ENCODE results near the gene P2RX6.
"Not testable (repeated sequence)": the region's sequence is repeated elsewhere in the genome, so short reads cannot be mapped to it uniquely, and the experiment has no call there.

Gene P2RX6

DNA sequence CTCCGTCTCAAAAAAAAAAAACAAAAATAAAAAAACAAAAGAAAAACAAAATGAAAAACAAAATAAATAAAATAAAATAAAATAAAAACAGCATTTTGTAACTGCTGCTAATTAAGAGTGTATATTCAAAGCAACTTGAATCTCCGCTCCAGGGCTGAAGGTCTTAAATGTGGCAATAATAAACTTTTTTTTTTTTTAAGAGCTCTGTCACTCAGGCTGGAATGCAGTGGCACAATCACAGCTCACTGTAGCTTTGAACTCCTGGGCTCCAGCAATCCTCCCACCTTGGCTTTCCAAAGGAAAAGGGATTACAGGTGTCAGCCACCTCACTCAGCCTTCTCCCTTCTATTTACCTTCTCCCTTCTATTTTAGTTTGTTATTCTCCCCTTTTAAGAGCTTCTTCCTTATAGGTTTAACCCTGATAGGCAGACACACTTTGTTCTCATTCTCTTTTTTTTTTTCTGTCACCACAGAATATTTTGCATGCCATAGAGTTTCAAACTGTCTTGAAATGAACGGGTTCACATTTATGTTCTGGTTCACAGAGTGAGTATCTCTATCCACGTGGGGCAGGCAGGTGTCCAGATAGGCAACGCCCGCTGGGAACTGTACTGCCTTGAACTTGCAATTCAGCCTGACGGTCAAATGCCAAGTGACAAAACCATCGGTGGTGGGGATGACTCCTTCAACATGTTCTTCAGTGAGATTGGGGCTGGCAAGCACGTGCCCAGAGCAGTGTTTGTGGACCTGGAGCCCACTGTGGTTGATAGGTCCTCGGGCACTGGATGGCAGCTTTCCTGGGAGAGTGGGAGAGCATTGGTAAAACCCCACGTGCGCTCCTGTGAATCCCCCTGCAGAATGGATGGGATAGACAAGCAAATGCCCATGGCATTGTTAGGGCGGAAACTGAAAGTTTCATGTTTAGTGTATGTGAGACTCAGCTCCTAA, 50.2 kb downstream of the P2RX6 start:
- no peak for FAIRE-seq
- no peak for DNase-seq (ENCODE audit: insufficient read length, low spot score)
- no peak for TF ChIP-seq PAX5 (IDR thresholded peaks at IDR 0.05; ENCODE audit: insufficient read depth, low read length, severe bottlenecking)
- TF ChIP-seq POU2F2 (IDR thresholded peaks at IDR 0.05; ENCODE audit: low read depth, low read length): no peak
- TF ChIP-seq SPI1 (IDR thresholded peaks at IDR 0.05; ENCODE audit: low read depth, low read length): no peak
- no peak for TF ChIP-seq TAF1 (IDR thresholded peaks at IDR 0.05; ENCODE audit: low read depth, low read length)
- no peak for TF ChIP-seq POLR2A (IDR thresholded peaks at IDR 0.05; ENCODE audit: low read depth, low read length)
- TF ChIP-seq POLR2AphosphoS5 (IDR thresholded peaks at IDR 0.05; ENCODE audit: low read depth, low read length): no peak

DNA sequence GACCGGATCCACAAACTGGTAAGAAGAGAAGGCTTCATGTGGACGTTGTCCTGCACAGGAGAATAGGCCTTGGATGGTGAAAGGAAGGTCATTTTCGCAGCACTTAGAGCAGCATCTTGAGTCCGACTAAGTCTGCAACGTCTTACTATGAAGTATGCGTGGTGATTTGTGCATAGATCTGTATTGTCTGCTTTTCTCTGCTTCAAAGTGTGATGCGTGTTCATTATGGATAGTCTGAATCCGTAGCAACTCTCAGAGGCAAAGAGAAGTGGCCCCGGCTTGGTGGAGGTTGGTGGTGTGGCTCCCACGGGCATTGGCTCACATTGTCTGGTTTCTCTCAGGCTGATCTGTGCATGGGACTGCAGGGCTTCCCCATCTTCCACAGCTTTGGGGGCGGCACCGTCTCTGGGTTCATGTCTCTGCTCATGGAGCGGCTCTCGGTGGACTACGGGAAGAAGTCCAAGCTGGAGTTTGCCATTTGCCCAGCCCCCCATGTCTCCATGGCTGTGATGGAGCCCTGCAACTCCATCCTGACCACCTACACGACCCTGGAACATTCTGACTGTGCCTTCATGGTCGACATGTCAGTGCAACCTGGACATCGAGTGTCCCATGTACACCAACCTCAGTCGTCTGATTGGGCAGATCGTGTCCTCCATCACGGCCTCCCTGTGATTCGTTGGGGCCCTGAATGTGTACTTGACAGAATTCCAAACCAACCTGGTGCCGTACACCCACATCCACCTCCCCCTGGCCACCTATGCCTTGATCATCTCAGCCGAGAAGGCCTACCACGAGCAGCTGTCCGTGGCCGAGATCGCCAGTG, 52.3 kb downstream of the P2RX6 start:
- FAIRE-seq: no peak
- DNase-seq (ENCODE audit: insufficient read length, low spot score): no peak
- TF ChIP-seq POU2F2 (IDR thresholded peaks at IDR 0.05; ENCODE audit: low read depth, low read length): no peak
- TF ChIP-seq PAX5 (IDR thresholded peaks at IDR 0.05; ENCODE audit: insufficient read depth, low read length, severe bottlenecking): no peak
- no peak for TF ChIP-seq POLR2AphosphoS5 (IDR thresholded peaks at IDR 0.05; ENCODE audit: low read depth, low read length)
- TF ChIP-seq POLR2A (IDR thresholded peaks at IDR 0.05; ENCODE audit: low read depth, low read length): no peak
- TF ChIP-seq TAF1 (IDR thresholded peaks at IDR 0.05; ENCODE audit: low read depth, low read length): no peak
- TF ChIP-seq SPI1 (IDR thresholded peaks at IDR 0.05; ENCODE audit: low read depth, low read length): no peak

DNA sequence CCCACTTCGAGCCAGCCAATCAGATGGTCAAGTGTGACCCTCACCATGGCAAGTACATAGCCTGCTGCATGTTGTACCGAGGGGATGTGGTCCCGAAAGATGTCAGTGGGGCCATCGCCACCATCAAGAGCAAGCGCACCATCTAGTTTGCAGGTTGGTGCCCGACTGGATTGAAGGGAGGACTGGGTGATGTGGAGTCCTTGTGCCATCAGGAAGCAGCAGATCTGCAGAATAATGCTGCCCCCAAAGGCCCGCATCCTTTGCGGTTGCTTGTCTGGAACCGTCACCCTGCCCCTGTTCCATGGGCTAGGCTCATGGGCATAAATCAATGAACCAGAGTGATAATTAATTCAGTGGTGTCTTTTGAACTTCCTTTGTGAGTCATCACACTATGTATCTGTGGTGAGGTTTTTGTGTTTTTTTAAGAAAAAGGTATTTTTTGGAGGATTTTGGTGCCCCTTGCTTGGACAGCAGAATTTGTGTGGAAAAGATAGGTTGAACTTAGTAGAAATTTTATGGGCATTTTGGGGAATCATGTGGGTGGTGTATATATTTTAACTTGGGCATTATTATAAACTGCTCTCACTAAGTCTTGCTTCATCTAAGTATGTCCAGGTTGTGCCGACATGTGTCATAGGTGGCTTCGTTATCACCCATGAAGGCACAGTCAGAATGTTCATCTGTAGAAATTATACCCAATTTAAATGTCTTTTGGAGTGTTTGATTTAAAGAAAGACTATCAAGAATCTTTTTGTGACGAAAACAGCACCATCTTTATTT, 53.1 kb downstream of the P2RX6 start:
- DNase-seq (ENCODE audit: insufficient read length, low spot score) (no peak), FAIRE-seq (no peak)
- TF ChIP-seq PAX5 (IDR thresholded peaks at IDR 0.05; ENCODE audit: insufficient read depth, low read length, severe bottlenecking) (no peak), POLR2AphosphoS5 (IDR thresholded peaks at IDR 0.05; ENCODE audit: low read depth, low read length) (no peak)

- FAIRE-seq: no peak
- no peak for DNase-seq (ENCODE audit: insufficient read length, low spot score)
- TF ChIP-seq POU2F2 (IDR thresholded peaks at IDR 0.05; ENCODE audit: low read depth, low read length) (no peak), PAX5 (IDR thresholded peaks at IDR 0.05; ENCODE audit: insufficient read depth, low read length, severe bottlenecking) (no peak), POLR2AphosphoS5 (IDR thresholded peaks at IDR 0.05; ENCODE audit: low read depth, low read length) (no peak), TAF1 (IDR thresholded peaks at IDR 0.05; ENCODE audit: low read depth, low read length) (no peak), SPI1 (IDR thresholded peaks at IDR 0.05; ENCODE audit: low read depth, low read length) (no peak), POLR2A (IDR thresholded peaks at IDR 0.05; ENCODE audit: low read depth, low read length) (no peak)
Measured at GRCh38 chr22:21068681-21069276, 53.8 kb downstream of the P2RX6 start.

- DNase-seq (ENCODE audit: insufficient read length, low spot score) (no peak), FAIRE-seq (no peak)
- no peak for TF ChIP-seq TAF1 (IDR thresholded peaks at IDR 0.05; ENCODE audit: low read depth, low read length)
- no peak for TF ChIP-seq POLR2A (IDR thresholded peaks at IDR 0.05; ENCODE audit: low read depth, low read length)
- TF ChIP-seq POLR2AphosphoS5 (IDR thresholded peaks at IDR 0.05; ENCODE audit: low read depth, low read length): no peak
- TF ChIP-seq PAX5 (IDR thresholded peaks at IDR 0.05; ENCODE audit: insufficient read depth, low read length, severe bottlenecking): no peak
- no peak for TF ChIP-seq POU2F2 (IDR thresholded peaks at IDR 0.05; ENCODE audit: low read depth, low read length)
- TF ChIP-seq SPI1 (IDR thresholded peaks at IDR 0.05; ENCODE audit: low read depth, low read length): no peak
Measured at GRCh38 chr22:21069375-21069774, 54.4 kb downstream of the P2RX6 start.

GRCh38 chr22:21070690-21071615, 56.0 kb downstream of the P2RX6 start:
- DNase-seq (ENCODE audit: insufficient read length, low spot score) (no peak), FAIRE-seq (no peak)
- TF ChIP-seq SPI1 (IDR thresholded peaks at IDR 0.05; ENCODE audit: low read depth, low read length): no peak
- no peak for TF ChIP-seq PAX5 (IDR thresholded peaks at IDR 0.05; ENCODE audit: insufficient read depth, low read length, severe bottlenecking)
- no peak for TF ChIP-seq TAF1 (IDR thresholded peaks at IDR 0.05; ENCODE audit: low read depth, low read length)
- no peak for TF ChIP-seq POLR2A (IDR thresholded peaks at IDR 0.05; ENCODE audit: low read depth, low read length)
- TF ChIP-seq POLR2AphosphoS5 (IDR thresholded peaks at IDR 0.05; ENCODE audit: low read depth, low read length): no peak

DNA sequence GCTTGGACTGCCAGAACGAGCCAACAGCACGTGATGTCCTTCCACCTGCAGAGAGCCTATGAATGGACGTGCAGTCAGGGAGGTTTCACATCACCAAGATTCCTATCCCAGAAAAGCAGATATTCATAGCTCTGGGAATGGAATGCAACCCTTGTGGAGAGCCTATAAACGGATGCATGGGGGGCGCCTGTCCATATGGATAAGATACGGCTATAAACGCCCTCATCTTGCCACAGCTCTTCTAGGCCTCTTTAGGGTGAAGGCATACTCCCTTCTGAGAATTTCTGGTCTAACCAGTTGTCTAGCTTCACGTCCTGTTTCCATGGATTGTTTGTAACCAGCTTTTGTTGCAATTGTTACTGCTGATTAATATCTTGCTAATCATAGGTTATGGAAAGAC, 56.8 kb downstream of the P2RX6 start:
- not testable (repeated sequence) for FAIRE-seq; DNase-seq (ENCODE audit: insufficient read length, low spot score)

GRCh38 chr22:21073023-21073422, 58.1 kb downstream of the P2RX6 start:
- FAIRE-seq: no peak
- TF ChIP-seq POLR2A (IDR thresholded peaks at IDR 0.05; ENCODE audit: low read depth, low read length): no peak

More at GRCh38 chr22:21073023-21073422, 58.1 kb downstream of the P2RX6 start:
- no peak for DNase-seq (ENCODE audit: insufficient read length, low spot score)
